Stimulated activated CD8-positive, alpha-beta memory T cell treated with anti-CD3 and anti-CD28 coated beads, Interleukin-12 subunit alpha, Interleukin-12 subunit beta, amount 100 ng/mL, for 1 hour (primary cell): ENCODE results near the gene F7.

Source experiments
- DNase-seq: peaks from one replicate; pipeline ENCODE4 v3.0.0-alpha.2; 2020; ENCODE audit warnings: low read depth

Gene F7

DNA sequence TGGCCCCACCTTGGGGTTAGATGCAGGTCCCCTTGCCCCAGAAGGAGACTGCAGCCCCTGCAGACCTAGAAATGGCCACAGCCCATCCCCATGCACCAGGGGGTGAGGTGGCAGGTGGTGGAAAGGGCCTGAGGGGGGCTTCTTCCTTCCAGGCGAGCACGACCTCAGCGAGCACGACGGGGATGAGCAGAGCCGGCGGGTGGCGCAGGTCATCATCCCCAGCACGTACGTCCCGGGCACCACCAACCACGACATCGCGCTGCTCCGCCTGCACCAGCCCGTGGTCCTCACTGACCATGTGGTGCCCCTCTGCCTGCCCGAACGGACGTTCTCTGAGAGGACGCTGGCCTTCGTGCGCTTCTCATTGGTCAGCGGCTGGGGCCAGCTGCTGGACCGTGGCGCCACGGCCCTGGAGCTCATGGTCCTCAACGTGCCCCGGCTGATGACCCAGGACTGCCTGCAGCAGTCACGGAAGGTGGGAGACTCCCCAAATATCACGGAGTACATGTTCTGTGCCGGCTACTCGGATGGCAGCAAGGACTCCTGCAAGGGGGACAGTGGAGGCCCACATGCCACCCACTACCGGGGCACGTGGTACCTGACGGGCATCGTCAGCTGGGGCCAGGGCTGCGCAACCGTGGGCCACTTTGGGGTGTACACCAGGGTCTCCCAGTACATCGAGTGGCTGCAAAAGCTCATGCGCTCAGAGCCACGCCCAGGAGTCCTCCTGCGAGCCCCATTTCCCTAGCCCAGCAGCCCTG lies 12.8 kb downstream of the F7 start:
- no peak for DNase-seq

DNA sequence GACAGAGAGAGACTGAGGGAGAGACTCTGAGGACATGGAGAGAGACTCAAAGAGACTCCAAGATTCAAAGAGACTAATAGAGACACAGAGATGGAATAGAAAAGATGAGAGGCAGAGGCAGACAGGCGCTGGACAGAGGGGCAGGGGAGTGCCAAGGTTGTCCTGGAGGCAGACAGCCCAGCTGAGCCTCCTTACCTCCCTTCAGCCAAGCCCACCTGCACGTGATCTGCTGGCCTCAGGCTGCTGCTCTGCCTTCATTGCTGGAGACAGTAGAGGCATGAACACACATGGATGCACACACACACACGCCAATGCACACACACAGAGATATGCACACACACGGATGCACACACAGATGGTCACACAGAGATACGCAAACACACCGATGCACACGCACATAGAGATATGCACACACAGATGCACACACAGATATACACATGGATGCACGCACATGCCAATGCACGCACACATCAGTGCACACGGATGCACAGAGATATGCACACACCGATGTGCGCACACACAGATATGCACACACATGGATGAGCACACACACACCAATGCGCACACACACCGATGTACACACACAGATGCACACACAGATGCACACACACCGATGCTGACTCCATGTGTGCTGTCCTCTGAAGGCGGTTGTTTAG lies 13.7 kb downstream of the F7 start:
- no peak for DNase-seq

DNA sequence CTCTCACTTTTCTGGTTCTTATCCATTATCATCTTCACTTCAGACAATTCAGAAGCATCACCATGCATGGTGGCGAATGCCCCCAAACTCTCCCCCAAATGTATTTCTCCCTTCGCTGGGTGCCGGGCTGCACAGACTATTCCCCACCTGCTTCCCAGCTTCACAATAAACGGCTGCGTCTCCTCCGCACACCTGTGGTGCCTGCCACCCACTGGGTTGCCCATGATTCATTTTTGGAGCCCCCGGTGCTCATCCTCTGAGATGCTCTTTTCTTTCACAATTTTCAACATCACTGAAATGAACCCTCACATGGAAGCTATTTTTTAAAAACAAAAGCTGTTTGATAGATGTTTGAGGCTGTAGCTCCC lies 14.2 kb downstream of the F7 start:
- DNase-seq: no peak

GRCh38 chr13:113120300-113121182 lies 14.9 kb downstream of the F7 start:
- no peak for DNase-seq

DNA sequence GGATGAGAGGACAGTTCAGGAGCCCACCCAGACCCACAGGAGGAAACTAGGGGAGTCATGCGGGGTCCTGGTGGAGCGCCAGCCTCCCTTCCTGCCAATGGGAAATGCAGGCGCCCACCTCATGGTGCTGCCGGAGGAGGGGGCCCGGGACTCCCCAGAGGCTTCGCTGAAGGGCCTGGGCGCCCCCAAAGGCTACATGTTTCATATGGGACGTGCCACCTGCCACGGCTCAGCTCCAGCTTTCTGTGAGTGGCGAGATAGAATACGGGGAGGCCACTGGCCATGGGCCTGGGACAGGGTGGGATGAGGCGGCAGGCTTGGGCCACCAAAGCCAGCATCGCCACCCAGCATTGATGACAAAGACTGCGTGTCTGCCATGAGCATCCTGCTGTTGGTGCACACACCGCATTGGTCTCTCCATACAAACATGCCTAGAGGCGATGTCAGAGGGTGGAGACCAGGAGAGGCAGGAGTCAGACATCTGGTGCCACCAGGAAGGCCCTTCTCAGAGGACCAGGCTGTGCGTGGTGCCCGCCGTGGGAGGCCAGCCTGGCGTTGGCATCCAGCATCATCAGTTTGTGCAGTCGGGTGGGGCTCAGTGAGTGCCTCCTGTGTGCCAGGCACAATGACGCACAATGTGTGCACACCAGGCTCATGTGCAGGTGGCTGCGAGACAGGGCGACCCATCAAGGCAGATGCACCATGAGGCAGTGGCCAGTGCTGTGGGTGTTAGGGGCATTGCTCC lies 15.8 kb downstream of the F7 start:
- DNase-seq: no peak

DNA sequence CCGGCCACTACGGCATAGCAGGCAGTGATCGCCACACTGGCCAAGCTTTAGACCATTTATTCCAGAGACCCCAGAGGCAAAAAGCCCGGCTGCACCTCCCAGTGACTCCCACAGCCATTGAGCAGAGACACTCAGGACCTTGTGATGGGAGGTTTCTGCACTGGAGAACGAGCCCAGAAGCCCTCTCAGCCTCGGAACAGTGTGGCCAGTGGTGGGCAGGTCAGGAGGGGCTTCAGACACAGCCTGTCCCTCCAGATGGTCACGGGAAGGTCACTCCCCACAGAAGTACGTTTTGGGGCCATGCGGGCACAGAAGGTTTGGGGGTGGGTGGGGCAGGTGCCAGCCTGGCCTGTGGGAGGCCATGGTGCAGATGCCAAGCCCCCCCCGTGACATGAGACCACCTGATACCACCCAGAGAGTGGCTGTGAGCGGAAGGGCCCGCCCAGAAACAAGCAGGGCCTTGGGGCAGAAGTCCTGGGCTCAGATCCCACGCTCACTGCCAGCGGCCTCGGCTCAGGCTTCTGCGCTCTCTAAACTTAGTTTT lies 16.4 kb downstream of the F7 start:
- no peak for DNase-seq

- DNase-seq: no peak
These were observed 17.1 kb downstream of the F7 start, which contains the start of gene F10 for GRCh38 chr13:113122550-113123225. Gene F10 (plus strand): TSS chr13:113122799. CDS start chr13:113122856, 57 bp downstream.

DNA sequence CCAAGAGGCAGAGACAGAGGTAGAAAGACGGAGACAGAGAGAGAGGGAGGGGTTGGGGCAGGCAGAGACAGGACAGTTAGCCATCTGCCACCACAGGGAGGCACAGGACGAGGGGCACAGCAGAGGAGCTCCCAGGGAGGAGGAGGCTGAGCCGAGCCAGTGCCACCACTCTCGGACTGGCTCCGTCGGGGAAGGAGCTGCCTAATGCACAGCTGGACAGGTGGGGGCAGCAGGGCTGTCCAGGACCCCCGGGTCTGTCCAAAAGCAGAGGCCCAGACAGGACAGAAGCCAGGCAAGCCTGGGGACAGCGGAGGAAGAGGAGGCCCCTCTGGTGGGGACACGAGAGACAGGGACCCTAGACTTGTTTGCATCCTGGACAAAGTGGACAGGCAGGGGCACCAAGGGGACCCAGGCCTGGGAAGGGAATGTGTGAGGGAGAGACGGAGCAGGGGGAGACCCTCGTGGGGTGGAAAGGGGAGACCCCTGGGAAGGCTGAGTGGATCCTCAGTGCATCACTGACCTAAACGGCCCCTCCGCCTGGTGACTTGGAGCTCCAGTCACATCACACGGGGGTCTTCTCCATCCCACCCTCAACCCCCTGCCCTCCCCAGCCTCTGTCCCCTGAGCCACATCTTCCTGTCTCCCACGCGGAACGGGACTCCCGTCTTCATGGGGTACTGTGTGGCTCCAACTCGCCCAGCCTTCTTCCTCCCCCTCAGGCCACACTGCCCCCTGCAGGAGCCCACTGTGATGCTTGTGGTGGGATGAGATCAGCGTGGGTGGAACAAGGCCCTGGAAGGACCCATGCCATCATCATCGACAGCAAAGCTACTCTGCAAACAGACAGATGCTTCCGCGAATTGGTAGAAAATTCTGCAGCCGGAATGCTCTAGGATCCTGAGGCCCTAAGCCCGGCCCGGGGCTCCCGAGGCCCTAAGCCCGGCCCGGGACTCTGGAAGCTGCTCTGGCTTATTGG lies 17.9 kb downstream of the F7 start:
- DNase-seq: no peak

GRCh38 chr13:113124211-113124970 lies 18.8 kb downstream of the F7 start:
- no peak for DNase-seq

GRCh38 chr13:113125506-113126264 lies 20.1 kb downstream of the F7 start:
- DNase-seq: no peak

DNA sequence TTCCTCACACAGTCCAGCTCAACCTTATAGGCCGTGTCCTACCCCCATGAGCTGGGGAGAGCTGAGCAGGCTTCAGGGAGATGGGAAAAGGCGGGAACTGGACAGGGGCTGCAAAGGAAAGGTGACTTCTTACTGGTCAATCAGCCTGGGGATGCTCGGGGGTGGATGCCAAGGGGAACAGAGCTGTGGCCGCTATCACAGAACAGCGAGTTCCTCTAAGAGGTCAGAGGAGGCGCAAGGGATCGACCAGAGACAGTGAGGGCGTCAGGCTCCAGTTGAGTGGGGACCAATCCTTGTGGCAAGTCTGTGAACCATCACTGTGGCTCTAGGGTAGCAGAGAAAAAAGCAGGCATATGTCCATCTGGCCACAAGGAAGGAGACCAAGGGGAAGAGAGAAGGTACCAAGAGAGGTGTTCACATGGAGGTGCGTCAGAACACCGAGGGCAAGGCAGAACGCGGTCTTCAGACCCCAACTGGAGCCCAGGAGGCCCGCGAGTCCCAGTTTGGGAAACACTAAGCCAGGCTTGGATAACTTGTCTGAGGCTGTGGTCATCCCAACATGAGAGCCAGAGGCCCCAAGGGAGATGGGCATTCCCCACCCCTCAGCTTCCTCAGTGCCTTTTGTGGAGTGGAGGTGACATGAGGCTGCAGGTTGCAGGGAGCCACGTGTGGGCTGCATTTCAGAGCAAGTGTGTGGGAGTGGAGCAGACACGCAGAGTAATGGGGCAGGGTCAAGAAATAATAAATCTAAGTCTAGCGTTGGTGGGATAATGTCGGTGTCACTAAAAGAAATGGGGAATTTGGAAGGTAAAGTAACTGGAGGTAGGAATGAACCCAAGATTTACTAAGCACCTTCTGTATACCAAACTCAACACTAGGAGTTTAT lies 20.9 kb downstream of the F7 start:
- DNase-seq: no peak

- DNase-seq: no peak
These were observed 23.9 kb downstream of the F7 start for GRCh38 chr13:113129480-113129879.

- no peak for DNase-seq
These were observed 24.5 kb downstream of the F7 start for GRCh38 chr13:113129921-113130750.

- no peak for DNase-seq
These were observed 29.7 kb downstream of the F7 start for GRCh38 chr13:113135281-113135760.

DNA sequence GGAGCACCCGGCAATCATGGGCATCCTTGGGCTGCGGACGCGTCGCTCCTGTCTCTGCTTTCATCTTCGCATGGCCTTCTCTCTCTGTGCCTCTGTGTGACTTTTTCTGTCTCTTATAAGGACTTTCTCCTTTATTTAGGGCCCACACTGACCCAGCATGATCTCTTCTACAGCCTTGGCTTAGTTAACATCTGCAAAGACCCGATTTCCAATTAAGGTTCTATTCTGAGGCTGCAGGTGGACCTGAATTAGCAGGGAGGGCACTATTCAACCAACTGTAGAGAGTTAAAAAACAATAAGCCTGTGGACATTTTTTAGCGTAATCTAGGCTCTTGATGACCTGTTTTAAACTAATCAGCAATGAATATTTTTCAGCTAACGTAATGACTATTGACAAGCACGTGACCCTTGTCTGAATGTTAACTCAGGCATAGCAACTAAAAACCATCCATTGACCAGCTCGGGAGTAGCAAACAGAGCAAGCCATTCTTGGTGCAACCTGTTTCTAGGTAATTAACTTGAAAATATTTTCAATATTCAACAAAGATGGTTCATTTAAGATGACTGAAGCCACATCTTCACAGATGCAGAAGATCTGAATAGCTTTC lies 32.2 kb downstream of the F7 start:
- no peak for DNase-seq
